ES-I3 (cell line): ENCODE results near the gene PLXNB1.
A peak's percentile ranks its signal among the peaks of the same experiment; 100 is the strongest.

Source experiments
- H3K36me3 ChIP-seq: 2 replicates; pipeline ENCODE4 v1.6.1; 2013; ENCODE audit warnings: mild to moderate bottlenecking, low read length, control low read depth, moderate library complexity; ENCODE audit not compliant: insufficient read depth
- H3K4me1 ChIP-seq: 2 replicates; pipeline ENCODE4 v1.6.1; 2013; ENCODE audit warnings: mild to moderate bottlenecking, control low read depth, low read length; ENCODE audit not compliant: insufficient read depth
- H3K9ac ChIP-seq: 2 replicates; pipeline ENCODE4 v1.6.1; 2013; ENCODE audit warnings: low read depth, mild to moderate bottlenecking, low read length, moderate library complexity
- H3K9me3 ChIP-seq: 2 replicates; pipeline ENCODE4 v1.6.1; 2013; ENCODE audit warnings: mild to moderate bottlenecking, low read length, moderate library complexity; ENCODE audit not compliant: control insufficient read depth, insufficient read depth

The PLXNB1 gene

GRCh38 chr3:48434591-48435222, 4.8 kb upstream of the PLXNB1 start:
- Histone ChIP-seq H3K9ac (no peak overlapping the region), H3K36me3 (peaks cover 18% of the 10 kb centered on the region), H3K4me1 (peaks cover 19% of the 10 kb centered on the region), H3K9me3 (no peaks in the 10 kb centered on the region)

- peaks cover 18% of the 10 kb centered on the region for H3K36me3 ChIP-seq
- H3K4me1 ChIP-seq, result peaks cover 19% of the 10 kb centered on the region
- H3K9ac ChIP-seq, result no peak overlapping the region
- no peaks in the 10 kb centered on the region for H3K9me3 ChIP-seq
Observed at GRCh38 chr3:48433472-48434118, 3.7 kb upstream of the PLXNB1 start.

- Histone ChIP-seq H3K9ac (no peak overlapping the region), H3K36me3 (peaks cover 18% of the 10 kb centered on the region), H3K9me3 (no peaks in the 10 kb centered on the region), H3K4me1 (peaks cover 21% of the 10 kb centered on the region)
Observed at GRCh38 chr3:48432411-48433371, 2.8 kb upstream of the PLXNB1 start.

- Histone ChIP-seq H3K4me1 (peaks cover 26% of the 10 kb centered on the region), H3K36me3 (peaks cover 18% of the 10 kb centered on the region), H3K9ac (no peak overlapping the region), H3K9me3 (no peaks in the 10 kb centered on the region)
Observed at GRCh38 chr3:48431224-48432029, 1.5 kb upstream of the PLXNB1 start.

GRCh38 chr3:48430708-48431101, 819 bp upstream of the PLXNB1 start:
- Histone ChIP-seq H3K36me3 (peaks cover 18% of the 10 kb centered on the region), H3K9me3 (no peaks in the 10 kb centered on the region), H3K9ac (peak overlapping the region; percentile 86; the same call in 1 of the 2 replicates), H3K4me1 (peaks cover 25% of the 10 kb centered on the region)

GRCh38 chr3:48429317-48429959, 448 bp downstream of the PLXNB1 start:
- no peaks in the 10 kb centered on the region for H3K9me3 ChIP-seq
- peaks cover 27% of the 10 kb centered on the region for H3K4me1 ChIP-seq
- peak overlapping the region; percentile 86 for H3K9ac ChIP-seq
- H3K36me3 ChIP-seq, result peaks cover 16% of the 10 kb centered on the region

- no peaks in the 10 kb centered on the region for H3K9me3 ChIP-seq
- peak overlapping the region; percentile 86 for H3K9ac ChIP-seq
- H3K36me3 ChIP-seq, result peaks cover 9% of the 10 kb centered on the region
- peaks cover 27% of the 10 kb centered on the region for H3K4me1 ChIP-seq
Observed at GRCh38 chr3:48428572-48429316, 1.1 kb downstream of the PLXNB1 start.

GRCh38 chr3:48428088-48428571, 1.8 kb downstream of the PLXNB1 start:
- H3K9ac ChIP-seq, result peak overlapping the region; percentile 86

GRCh38 chr3:48427630-48427962, 2.3 kb downstream of the PLXNB1 start:
- H3K36me3 ChIP-seq, result peaks cover 7% of the 10 kb centered on the region
- peaks cover 26% of the 10 kb centered on the region for H3K4me1 ChIP-seq
- no peaks in the 10 kb centered on the region for H3K9me3 ChIP-seq
- H3K9ac ChIP-seq, result no peak overlapping the region

More at GRCh38 chr3:48428088-48428571, 1.8 kb downstream of the PLXNB1 start:
- Histone ChIP-seq H3K4me1 (peaks cover 27% of the 10 kb centered on the region), H3K9me3 (no peaks in the 10 kb centered on the region), H3K36me3 (peaks cover 7% of the 10 kb centered on the region)

- H3K9ac ChIP-seq, result no peak overlapping the region
- peaks cover 22% of the 10 kb centered on the region for H3K4me1 ChIP-seq
- no peaks in the 10 kb centered on the region for H3K9me3 ChIP-seq
- H3K36me3 ChIP-seq, result peaks cover 4% of the 10 kb centered on the region
Observed at GRCh38 chr3:48426944-48427629, 2.8 kb downstream of the PLXNB1 start.

- no peak overlapping the region for H3K9ac ChIP-seq
- H3K9me3 ChIP-seq, result no peaks in the 10 kb centered on the region
- peaks cover 22% of the 10 kb centered on the region for H3K4me1 ChIP-seq
- H3K36me3 ChIP-seq, result no peaks in the 10 kb centered on the region; the same call in 1 of the 2 replicates
Observed at GRCh38 chr3:48426401-48426909, 3.4 kb downstream of the PLXNB1 start.

- Histone ChIP-seq H3K36me3 (no peaks in the 10 kb centered on the region; the same call in 1 of the 2 replicates), H3K4me1 (peaks cover 15% of the 10 kb centered on the region; the same call in 1 of the 2 replicates), H3K9ac (no peak overlapping the region), H3K9me3 (no peaks in the 10 kb centered on the region)
Observed at GRCh38 chr3:48425281-48425812, 4.5 kb downstream of the PLXNB1 start.
